RWPE1 (cell line): ENCODE data around the gene TLR5.

Experiments
- CTCF ChIA-PET: fragments of 350-600 bp; sonication (Branson Sonifier 250); formaldehyde crosslinking; extraction: SDS; loops from one replicate; lab custom pipeline; 2021; lab: Yijun Ruan, JAX
- POLR2A ChIA-PET: fragments of 400-600 bp; formaldehyde crosslinking; extraction: SDS; loops from one replicate; lab custom pipeline; 2020; ENCODE audit warnings: antibody characterized with exemption; ENCODE audit not compliant: low non-redundant PET; lab: Yijun Ruan, JAX
- DNase-seq: peaks from one replicate; pipeline ENCODE4 v3.0.0; 2012; ENCODE audit warnings: low spot score
- H3K27ac ChIP-seq: fragments of 450-650 bp; 2 replicates; pipeline ENCODE4 v1.5.1; 2017
- TF ChIP-seq, protein P1 (sequence below): fragments of 450-650 bp; conservative IDR thresholded peaks from 2 replicates; pipeline ENCODE4 v1.5.1; 2017; ENCODE audit warnings: low read depth, mild to moderate bottlenecking

TLR5 gene

GRCh38 chr1:223143537-223144248 is 645 bp upstream of the TLR5 start:
- CTCF ChIA-PET: interaction anchor here (0.6 to 2.2 kb wide), 5 partner anchors 10 to 268 kb away, joined by 3 to 8 read pairs (median 3); partner anchors contain the start of gene SUSD4
- TF ChIP-seq, protein P1, sequence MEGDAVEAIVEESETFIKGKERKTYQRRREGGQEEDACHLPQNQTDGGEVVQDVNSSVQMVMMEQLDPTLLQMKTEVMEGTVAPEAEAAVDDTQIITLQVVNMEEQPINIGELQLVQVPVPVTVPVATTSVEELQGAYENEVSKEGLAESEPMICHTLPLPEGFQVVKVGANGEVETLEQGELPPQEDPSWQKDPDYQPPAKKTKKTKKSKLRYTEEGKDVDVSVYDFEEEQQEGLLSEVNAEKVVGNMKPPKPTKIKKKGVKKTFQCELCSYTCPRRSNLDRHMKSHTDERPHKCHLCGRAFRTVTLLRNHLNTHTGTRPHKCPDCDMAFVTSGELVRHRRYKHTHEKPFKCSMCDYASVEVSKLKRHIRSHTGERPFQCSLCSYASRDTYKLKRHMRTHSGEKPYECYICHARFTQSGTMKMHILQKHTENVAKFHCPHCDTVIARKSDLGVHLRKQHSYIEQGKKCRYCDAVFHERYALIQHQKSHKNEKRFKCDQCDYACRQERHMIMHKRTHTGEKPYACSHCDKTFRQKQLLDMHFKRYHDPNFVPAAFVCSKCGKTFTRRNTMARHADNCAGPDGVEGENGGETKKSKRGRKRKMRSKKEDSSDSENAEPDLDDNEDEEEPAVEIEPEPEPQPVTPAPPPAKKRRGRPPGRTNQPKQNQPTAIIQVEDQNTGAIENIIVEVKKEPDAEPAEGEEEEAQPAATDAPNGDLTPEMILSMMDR: no peak
- POLR2A ChIA-PET: no interaction called here
- no peak for DNase-seq
- peak overlapping the region; percentile 31; the same call in 1 of the 2 replicates for H3K27ac ChIP-seq

DNA sequence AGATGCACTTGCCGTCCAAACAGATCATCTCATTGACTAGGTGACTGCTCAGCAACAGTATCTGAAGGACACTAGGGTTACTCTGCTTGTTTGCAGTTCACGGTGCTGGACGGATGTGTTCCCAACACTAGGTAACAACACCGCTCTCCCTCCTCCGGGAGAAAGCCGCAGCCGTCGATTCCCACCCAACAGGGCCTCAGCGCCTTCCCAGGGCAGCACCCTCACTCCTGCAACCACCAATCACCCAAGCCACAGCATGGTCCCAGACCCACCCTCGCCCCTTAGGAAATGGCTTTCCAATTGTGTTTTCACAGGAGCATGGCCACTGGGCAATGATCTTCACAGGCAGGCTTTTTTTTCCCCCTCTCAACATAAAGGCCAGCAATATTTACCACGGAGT is 779 bp downstream of the TLR5 start:
- CTCF ChIA-PET: no interaction called here
- POLR2A ChIA-PET: no interaction called here
- no peak for DNase-seq
- TF ChIP-seq, protein P1: no peak
- peak overlapping the region; percentile 31; the same call in 1 of the 2 replicates for H3K27ac ChIP-seq

DNA sequence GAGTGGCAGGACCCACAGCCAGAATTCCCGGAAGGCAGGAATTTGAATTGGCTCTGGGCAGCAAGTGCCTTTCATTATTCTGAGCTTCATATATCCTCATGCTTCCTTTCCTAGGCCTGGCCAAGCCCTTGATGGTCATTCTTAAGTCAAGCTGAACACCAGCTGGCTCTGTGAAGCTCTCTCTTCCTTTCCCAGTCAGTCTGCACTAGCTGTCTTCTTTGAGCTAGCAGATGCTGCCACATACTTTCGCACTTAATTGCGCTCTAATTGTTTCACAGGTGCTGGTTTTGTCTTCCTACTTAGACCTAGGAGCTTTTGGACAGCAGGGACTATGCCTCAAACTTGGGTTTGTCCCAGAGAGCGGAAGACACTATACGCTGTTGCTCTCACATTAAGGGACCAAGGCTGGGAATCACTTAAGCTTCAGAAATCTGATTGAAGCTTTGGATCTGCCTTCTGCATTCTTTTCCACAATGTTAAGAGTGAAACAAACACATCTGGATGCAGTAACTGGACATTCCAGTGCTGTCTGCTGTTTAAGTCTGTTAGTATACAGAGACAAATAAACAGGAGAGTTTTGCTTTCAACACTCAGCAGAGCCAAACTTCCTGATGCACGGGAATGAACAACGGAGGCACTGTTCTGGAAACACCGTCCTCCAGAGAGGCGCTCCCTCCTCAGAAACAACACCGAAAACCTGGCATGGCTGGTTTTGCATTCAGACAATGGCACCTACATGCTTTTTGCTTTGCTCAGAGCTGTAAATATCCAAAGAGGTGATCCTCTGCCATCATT is 2.2 kb downstream of the TLR5 start:
- ChIA-PET POLR2A (no interaction called here), CTCF (no interaction called here)

DNA sequence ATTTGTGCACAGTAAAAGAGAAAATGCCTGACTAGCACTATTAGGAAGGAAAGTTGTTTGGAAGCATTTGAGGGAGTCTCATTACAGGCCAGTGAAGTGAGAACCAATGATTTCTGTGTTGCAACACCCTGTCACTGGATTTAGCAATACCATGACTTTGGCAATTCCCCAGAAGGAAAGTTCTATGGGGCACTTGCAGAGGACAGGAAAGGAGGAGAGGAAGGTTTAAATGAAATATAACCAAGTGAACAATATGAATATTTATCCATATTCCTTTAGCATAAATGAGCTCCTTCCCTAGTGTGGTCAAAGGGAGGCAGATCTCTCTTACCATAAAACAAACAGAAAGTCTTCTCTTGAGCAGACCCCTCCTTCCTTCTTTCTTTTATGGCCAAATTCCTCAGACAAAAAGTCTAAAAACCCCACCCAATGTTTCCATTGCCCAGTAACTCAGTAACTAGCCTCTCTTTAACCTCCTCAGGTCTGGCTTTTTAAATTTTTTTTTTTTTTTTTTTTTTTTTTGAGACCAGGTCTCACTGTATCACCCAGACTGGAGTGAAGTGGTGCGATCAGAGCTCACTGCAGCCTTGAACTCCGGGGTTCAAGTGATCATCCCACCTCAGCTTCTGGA is 5.5 kb downstream of the TLR5 start:
- ChIA-PET CTCF (interaction anchor here (0.6 to 1.1 kb wide), 2 partner anchors 43 to 221 kb away, joined by 3 read pairs; no protein-coding TSS in a partner anchor), POLR2A (no interaction called here)
- DNase-seq: peak; percentile 46

More for the DNA sequence above, 2.2 kb downstream of the TLR5 start:
- H3K27ac ChIP-seq: no peak overlapping the region
- DNase-seq: no peak
- TF ChIP-seq, protein P1: no peak

DNA sequence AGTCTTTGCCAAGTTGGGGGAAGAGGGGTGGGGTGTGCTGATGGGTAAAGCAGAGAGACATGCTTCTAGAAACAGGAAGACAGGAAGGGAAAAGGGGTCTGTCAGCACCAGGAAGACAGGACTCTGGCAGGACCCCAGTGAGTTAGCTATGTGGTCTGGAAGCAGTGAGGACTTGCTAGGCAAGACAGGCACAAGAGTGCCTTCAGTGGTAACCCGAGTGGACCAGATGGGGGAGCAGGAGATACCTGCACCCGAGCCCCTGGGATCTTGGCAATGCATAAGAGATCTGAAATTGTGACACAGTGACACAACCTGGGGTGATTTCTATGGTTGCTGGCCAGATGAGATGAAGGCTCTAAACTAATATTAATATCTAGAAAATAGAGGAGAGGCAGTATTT is 7.0 kb downstream of the TLR5 start:
- ChIA-PET CTCF (no interaction called here), POLR2A (no interaction called here)
- no peak for DNase-seq
- H3K27ac ChIP-seq: no peak overlapping the region
- TF ChIP-seq, protein P1: no peak

More for the DNA sequence above, 5.5 kb downstream of the TLR5 start:
- TF ChIP-seq, protein P1: no peak
- H3K27ac ChIP-seq: no peak overlapping the region
